ENCODE results near the gene TNNI3. TPM values are rescaled to one million over a fixed set of nuclear protein-coding genes. Genes with fewer than 3 reads are reported as not detected.

Gene TNNI3
- total and polyA plus RNA-seq, 12 donors: 3,000 to 45,177 (median 9,464) TPM

DNA sequence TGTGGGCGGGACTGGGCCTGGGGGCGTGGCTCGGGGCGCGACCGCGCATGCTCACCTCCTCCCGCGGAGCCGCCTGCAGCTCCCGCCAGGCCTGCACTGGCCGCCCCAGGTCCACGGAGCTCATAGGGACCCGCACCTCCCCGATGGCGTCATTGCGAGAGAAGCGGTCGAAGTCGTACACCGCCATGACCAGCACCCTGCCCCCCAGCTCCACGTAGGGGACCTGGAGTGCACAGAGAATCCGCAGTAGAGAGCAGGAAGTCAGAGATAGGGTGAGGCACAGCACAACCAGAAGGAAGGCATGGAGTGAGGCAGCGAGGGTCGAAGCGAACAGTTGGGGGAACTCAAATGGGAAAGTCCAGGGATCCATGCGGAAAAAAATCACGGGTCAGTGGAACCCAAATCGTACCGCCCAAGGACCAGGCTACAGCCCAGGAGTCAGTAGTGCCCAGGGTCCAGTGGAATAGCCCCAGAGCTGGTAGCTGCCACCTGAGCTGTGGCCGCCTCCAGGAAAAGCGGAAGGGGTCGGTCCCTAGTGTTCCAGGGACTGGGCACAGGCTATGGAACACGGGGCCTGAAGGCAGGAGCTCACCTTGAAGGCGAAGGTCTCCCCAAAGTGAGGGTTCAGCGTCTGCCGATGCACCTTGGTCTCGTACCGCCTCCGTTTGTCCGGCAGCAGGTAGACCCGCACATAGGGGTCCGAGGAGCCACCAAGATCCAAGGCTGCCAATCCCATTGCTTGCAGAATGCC lies 17.8 kb upstream of the TNNI3 start:
- no peak overlapping the region for H3K27ac ChIP-seq
- TF ChIP-seq, protein P1, sequence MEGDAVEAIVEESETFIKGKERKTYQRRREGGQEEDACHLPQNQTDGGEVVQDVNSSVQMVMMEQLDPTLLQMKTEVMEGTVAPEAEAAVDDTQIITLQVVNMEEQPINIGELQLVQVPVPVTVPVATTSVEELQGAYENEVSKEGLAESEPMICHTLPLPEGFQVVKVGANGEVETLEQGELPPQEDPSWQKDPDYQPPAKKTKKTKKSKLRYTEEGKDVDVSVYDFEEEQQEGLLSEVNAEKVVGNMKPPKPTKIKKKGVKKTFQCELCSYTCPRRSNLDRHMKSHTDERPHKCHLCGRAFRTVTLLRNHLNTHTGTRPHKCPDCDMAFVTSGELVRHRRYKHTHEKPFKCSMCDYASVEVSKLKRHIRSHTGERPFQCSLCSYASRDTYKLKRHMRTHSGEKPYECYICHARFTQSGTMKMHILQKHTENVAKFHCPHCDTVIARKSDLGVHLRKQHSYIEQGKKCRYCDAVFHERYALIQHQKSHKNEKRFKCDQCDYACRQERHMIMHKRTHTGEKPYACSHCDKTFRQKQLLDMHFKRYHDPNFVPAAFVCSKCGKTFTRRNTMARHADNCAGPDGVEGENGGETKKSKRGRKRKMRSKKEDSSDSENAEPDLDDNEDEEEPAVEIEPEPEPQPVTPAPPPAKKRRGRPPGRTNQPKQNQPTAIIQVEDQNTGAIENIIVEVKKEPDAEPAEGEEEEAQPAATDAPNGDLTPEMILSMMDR (IDR thresholded peaks at IDR 0.05): no peak
- H3K36me3 ChIP-seq: no peaks in the 10 kb centered on the region
- H3K27me3 ChIP-seq: peaks cover 42 to 100% (median 98%) of the 10 kb centered on the region in 7 donors
- H3K9me3 ChIP-seq: no peaks in the 10 kb centered on the region
- no peak overlapping the region for H3K4me3 ChIP-seq
- intact Hi-C loops (cut with DNase I): no loop called here
- no peak for ATAC-seq
- peaks cover 7 to 37% (median 21%) of the 10 kb centered on the region in 9 donors for H3K4me1 ChIP-seq
- no peak for DNase-seq
- 55 to 65% methylated on average over 39 to 43 of the region's 43 CpGs for WGBS, 2 donors

DNA sequence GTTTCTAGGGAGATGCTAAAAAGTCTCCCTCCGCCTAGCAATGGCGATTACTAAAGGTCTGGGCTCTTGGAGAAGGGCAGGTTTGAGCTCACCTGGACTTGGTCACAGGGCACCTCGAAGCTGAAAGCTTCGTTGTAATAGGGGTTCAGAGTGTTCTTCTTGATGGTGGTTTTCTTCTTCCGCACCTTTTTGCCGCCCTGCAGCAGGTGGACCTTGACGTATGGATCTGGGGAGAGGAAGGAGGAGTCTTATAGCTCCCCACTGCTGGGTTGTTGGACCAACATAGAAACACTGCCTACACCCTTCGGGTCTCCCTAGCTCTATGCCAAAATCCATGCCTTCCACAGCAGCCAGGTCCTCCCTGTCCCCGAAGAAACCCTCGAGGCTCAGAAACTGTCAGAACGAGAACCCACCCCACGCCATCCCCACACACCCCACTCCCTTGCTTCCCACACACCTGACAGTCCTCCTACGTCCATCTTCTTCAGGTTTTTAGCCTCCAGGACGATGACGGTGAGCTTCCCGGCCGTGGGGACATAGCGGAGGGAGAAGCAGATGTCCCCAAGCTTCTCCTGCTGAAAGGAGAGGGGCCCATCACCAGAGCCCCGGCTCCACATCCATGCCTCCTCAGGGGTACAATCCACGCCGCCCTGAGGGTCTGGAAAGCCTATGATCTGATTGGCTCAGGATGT lies 17.0 kb upstream of the TNNI3 start:
- 58 to 67% methylated on average over 21 of the region's 21 CpGs for WGBS, 2 donors
- peak overlapping the region in 1 of 10 donors; percentile 46 for H3K4me3 ChIP-seq
- H3K27ac ChIP-seq: no peak overlapping the region
- intact Hi-C loops (cut with DNase I): no loop called here
- H3K36me3 ChIP-seq: no peaks in the 10 kb centered on the region
- peaks cover 39 to 100% (median 98%) of the 10 kb centered on the region in 7 donors for H3K27me3 ChIP-seq
- TF ChIP-seq, protein P1 (IDR thresholded peaks at IDR 0.05): no peak
- DNase-seq (no peak), ATAC-seq (no peak)
- H3K4me1 ChIP-seq: peaks cover 7 to 30% (median 14%) of the 10 kb centered on the region in 9 donors
- no peaks in the 10 kb centered on the region for H3K9me3 ChIP-seq

DNA sequence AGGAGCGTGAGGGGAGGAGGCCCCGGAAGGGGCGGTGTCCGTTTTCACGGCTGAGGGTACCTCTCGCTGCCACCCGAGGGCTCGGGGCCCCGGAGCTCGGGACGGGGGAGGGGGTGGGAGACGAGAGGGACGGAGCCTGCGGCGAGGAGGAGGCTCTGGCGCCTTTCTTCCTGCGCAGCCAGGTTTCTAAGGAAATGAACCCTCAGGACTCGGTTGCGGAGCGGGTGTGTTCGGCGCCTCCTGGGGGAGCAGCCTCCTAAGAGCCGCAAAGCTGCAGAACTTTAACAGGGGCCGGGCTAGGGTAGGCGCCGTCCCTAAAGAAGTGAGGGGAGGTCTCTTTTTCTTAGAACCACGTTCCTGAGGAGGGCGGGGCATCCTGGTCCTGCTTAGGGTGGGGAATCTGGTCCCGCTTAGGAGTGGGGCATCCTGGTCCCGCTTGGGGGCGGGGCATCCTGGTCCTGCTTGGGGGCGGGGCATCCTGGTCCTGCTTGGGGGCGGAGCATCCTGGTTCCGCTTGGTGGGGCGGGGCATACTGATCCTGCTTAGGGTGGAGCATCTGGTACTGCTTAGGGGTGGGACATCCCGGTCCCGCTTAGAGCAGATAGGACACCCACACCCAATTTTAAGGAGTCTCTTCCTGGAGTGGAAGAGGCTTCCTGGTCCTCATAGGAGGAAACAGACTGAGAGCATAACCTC lies 16.3 kb upstream of the TNNI3 start:
- Histone ChIP-seq H3K4me1 (peaks cover 3 to 23% (median 11%) of the 10 kb centered on the region in 9 donors), H3K27ac (peak overlapping the region in 1 of 10 donors; percentile 28), H3K27me3 (peaks cover 36 to 100% (median 98%) of the 10 kb centered on the region in 7 donors), H3K9me3 (no peaks in the 10 kb centered on the region), H3K36me3 (no peaks in the 10 kb centered on the region), H3K4me3 (peak overlapping the region in 9 of 10 donors; percentile 15 to 52 (median 45))
- TF ChIP-seq, protein P1 (IDR thresholded peaks at IDR 0.05): no peak
- DNase-seq: peak; percentile 60 to 66
- WGBS, 2 donors: 0 to 1% methylated on average over 36 to 37 of the region's 37 CpGs
- intact Hi-C loops (cut with DNase I): no loop called here
- ATAC-seq: peak in 7 of 8 donors; percentile 41 to 80 (median 69)

DNA sequence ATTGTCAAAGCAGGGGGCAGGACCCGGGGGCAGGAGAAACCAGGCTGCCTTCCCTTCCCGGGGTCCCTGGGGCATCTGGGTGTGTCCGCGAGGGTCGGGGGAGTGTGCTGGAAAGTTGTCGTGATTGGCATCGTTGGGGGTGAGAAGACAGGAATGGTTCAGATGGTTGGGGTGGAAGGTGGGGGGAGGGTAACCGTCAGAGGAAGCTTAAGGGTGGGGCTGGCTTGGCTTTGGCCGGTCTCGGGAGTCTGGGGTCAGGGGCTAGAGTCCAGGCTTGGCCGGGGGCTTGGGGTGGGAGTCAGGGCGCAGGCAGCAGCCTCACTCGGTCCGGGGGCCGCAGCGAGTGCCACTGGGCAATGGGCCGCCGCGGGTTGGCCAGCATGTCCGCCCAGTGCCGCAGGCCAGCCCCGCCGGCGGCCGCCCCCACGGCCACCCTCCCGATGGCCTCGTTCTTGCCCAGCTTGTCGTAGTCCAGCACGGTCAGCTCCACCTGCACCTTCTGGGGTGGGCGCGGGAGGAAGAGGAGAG lies 15.7 kb upstream of the TNNI3 start:
- no peaks in the 10 kb centered on the region for H3K9me3 ChIP-seq
- H3K27ac ChIP-seq: peak overlapping the region in 1 of 10 donors; percentile 28
- H3K4me1 ChIP-seq: peaks cover 3 to 21% (median 11%) of the 10 kb centered on the region in 9 donors
- peak overlapping the region in 9 of 10 donors; percentile 15 to 52 (median 45) for H3K4me3 ChIP-seq
- intact Hi-C loops (cut with DNase I): no loop called here
- WGBS, 2 donors: 1% methylated on average over 23 to 32 of the region's 32 CpGs
- ATAC-seq: peak in 4 of 8 donors; percentile 5 to 43 (median 8)
- no peak for DNase-seq
- TF ChIP-seq, protein P1 (IDR thresholded peaks at IDR 0.05): no peak
- peaks cover 40 to 100% (median 98%) of the 10 kb centered on the region in 7 donors for H3K27me3 ChIP-seq
- no peaks in the 10 kb centered on the region for H3K36me3 ChIP-seq

Measured in heart right ventricle (tissue), 16 donors.